T-helper 22 cell (primary cell): ENCODE measurements around the gene FAM151B.

ENCODE experiments used
- DNase-seq: peaks from one replicate; pipeline ENCODE4 v3.0.0-alpha.2; 2020; ENCODE audit warnings: low read depth

FAM151B gene

GRCh38 chr5:80590766-80591165 is 102.9 kb downstream of the FAM151B start:
- no peak for DNase-seq

GRCh38 chr5:80591352-80591751 is 103.5 kb downstream of the FAM151B start:
- no peak for DNase-seq

GRCh38 chr5:80592105-80592504 is 104.2 kb downstream of the FAM151B start:
- no peak for DNase-seq
